A673 (cell line): ENCODE measurements around the gene ABHD16A. TPM values are rescaled to one million over a fixed set of nuclear protein-coding genes. Genes with fewer than 3 reads are reported as not detected.

Experiments
- BruUV-seq: library from RNA; stranded (reverse); fragments of 400-500 nt; replicated peaks from 2 replicates; lab custom pipeline; 2021; lab: Mats Ljungman, UMichigan
- CTCF ChIA-PET: fragments of 300-600 bp; sonication (Branson Sonifier 250); formaldehyde crosslinking; loops from one replicate; lab custom pipeline; 2022; ENCODE audit warnings: antibody characterized with exemption; lab: Charles Lee
- POLR2A ChIA-PET: fragments of 300-600 bp; sonication (Branson Sonifier 250); formaldehyde crosslinking; loops from one replicate; lab custom pipeline; 2022; ENCODE audit warnings: antibody characterized with exemption; ENCODE audit not compliant: low non-redundant PET; lab: Charles Lee
- DNase-seq: peaks from one replicate; pipeline ENCODE4 v3.0.0-alpha.2; 2015; ENCODE audit warnings: low spot score
- H3K27ac ChIP-seq: fragments of 200-600 bp; sonication (generic); 2 replicates; pipeline ENCODE4 v1.5.1; 2016; ENCODE audit warnings: mixed run types, low read depth, mild to moderate bottlenecking, mixed read lengths, antibody characterized with exemption, low read length; ENCODE audit not compliant: poor library complexity, severe bottlenecking
- H3K27me3 ChIP-seq: fragments of 200-600 bp; sonication (generic); replicated peaks from 2 replicates; pipeline ENCODE4 v1.6.1; 2017; ENCODE audit warnings: mixed run types, low read depth, mild to moderate bottlenecking, mixed read lengths, antibody characterized with exemption, low read length; ENCODE audit not compliant: insufficient read depth, poor library complexity
- H3K36me3 ChIP-seq: fragments of 200-600 bp; sonication (generic); 2 replicates; pipeline ENCODE4 v1.6.1; 2016; ENCODE audit warnings: mixed run types, mild to moderate bottlenecking, mixed read lengths, antibody characterized with exemption, low read length; ENCODE audit not compliant: insufficient read depth, poor library complexity, severe bottlenecking
- H3K4me1 ChIP-seq: fragments of 200-600 bp; sonication (generic); 2 replicates; pipeline ENCODE4 v1.6.1; 2017; ENCODE audit warnings: mixed run types, mild to moderate bottlenecking, mixed read lengths, antibody characterized with exemption, low read length; ENCODE audit not compliant: insufficient read depth, poor library complexity, severe bottlenecking
- H3K4me3 ChIP-seq: fragments of 200-600 bp; sonication (generic); 2 replicates; pipeline ENCODE4 v1.5.1; 2016; ENCODE audit warnings: low read depth, mixed run types, mild to moderate bottlenecking, mixed read lengths, low read length; ENCODE audit not compliant: poor library complexity, severe bottlenecking
- H3K9me3 ChIP-seq: fragments of 200-600 bp; sonication (generic); 2 replicates; pipeline ENCODE4 v1.6.1; 2016; ENCODE audit warnings: mixed run types, low read depth, mild to moderate bottlenecking, mixed read lengths, antibody characterized with exemption, low read length; ENCODE audit not compliant: poor library complexity, severe bottlenecking
- EZH2 ChIP-seq: fragments of 200-600 bp; sonication (generic); IDR thresholded peaks from 2 replicates; pipeline ENCODE4 v1.6.1; 2017; ENCODE audit warnings: borderline replicate concordance, low read depth, mild to moderate bottlenecking, mixed read lengths, antibody characterized with exemption, low read length; ENCODE audit not compliant: poor library complexity, severe bottlenecking
- intact Hi-C: fragments of 100-400 bp; cut with micrococcal nuclease; formaldehyde crosslinking; loops from one replicate; pipeline ENCODE4 v1.10.0; 2022; ENCODE audit not compliant: unreplicated experiment
- total RNA-seq: library from RNA; stranded (reverse); gene quantifications from 2 replicates; pipeline ENCODE4 v1.2.3, GENCODE V29; 2021
- TF ChIP-seq, protein P1 (sequence below): fragments of 300-800, 200-600 bp; sonication (generic); conservative IDR thresholded peaks from 2 replicates; pipeline ENCODE4 v1.5.1; 2017; ENCODE audit warnings: low read depth, mild to moderate bottlenecking, antibody characterized with exemption, low read length, moderate library complexity, mixed read lengths

ABHD16A gene
- total RNA-seq, 1 experiment from 2014 or later: 45.6 TPM

DNA sequence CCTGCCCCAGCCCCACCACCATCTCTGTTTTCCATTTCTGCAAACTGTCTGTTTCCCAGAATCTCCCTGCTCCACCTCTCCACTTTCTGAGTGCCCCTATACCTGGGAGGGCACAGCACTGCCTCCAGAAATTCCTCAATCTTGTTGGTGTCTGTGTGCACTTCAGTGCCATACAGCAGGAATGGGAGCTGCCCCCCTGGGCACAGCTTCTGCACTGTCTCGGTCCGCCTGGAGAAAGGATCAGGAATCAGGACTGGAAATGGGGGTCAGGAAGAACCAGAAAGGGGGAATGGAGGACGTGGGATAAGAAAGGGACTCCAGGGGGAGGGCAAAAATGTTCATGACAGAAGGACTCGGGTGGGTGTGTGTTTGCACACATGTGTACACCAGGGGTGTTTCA, 30.6 kb upstream of the ABHD16A start:
- H3K4me1 ChIP-seq: peaks cover 39% of the 10 kb centered on the region
- H3K36me3 ChIP-seq: peaks cover 36% of the 10 kb centered on the region
- DNase-seq: no peak
- ChIA-PET POLR2A (no interaction called here), CTCF (interaction anchor here (0.5 kb wide), 1 partner anchor 102 kb away, joined by 11 read pairs; no protein-coding TSS in a partner anchor)
- intact Hi-C loops: loop anchor here (10.0 kb wide), 1 partner anchor 189 kb away; the partner anchor contains the start of genes ATP6V1G2, DDX39B and NFKBIL1
- H3K9me3 ChIP-seq: no peaks in the 10 kb centered on the region
- H3K27me3 ChIP-seq: no peaks in the 10 kb centered on the region
- no TSS peak for BruUV-seq
- TF ChIP-seq, protein P1, sequence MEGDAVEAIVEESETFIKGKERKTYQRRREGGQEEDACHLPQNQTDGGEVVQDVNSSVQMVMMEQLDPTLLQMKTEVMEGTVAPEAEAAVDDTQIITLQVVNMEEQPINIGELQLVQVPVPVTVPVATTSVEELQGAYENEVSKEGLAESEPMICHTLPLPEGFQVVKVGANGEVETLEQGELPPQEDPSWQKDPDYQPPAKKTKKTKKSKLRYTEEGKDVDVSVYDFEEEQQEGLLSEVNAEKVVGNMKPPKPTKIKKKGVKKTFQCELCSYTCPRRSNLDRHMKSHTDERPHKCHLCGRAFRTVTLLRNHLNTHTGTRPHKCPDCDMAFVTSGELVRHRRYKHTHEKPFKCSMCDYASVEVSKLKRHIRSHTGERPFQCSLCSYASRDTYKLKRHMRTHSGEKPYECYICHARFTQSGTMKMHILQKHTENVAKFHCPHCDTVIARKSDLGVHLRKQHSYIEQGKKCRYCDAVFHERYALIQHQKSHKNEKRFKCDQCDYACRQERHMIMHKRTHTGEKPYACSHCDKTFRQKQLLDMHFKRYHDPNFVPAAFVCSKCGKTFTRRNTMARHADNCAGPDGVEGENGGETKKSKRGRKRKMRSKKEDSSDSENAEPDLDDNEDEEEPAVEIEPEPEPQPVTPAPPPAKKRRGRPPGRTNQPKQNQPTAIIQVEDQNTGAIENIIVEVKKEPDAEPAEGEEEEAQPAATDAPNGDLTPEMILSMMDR: no peak
- no peak for TF ChIP-seq EZH2
- peak overlapping the region; percentile 95 for H3K27ac ChIP-seq
- peak overlapping the region; percentile 77 for H3K4me3 ChIP-seq

DNA sequence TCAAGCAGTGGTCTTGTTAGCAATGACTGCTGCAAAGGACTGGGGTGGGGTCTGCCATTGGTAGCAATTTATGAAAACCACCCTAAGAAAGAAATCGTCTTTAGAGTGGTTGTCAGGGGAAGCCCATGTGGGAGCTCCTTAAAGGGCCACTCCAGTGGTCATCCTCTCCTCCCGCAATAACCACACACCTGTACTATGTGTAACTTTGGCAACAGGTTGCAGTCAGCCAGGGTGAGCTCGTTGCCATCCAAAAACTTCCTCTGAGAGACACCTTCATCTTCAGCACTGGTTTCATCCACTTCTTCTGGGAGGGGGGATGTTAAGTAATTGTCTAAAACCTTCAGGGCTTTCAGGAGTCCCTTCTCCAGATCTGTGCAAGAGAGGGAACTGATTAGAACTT, 28.9 kb upstream of the ABHD16A start:
- H3K36me3 ChIP-seq: peaks cover 51% of the 10 kb centered on the region
- DNase-seq: no peak
- H3K4me3 ChIP-seq: no peak overlapping the region
- no peaks in the 10 kb centered on the region for H3K9me3 ChIP-seq
- intact Hi-C loops: loop anchor here (10.0 kb wide), 1 partner anchor 187 kb away; the partner anchor contains the start of genes ATP6V1G2, DDX39B and NFKBIL1
- H3K4me1 ChIP-seq: peaks cover 24% of the 10 kb centered on the region
- POLR2A ChIA-PET: no interaction called here
- CTCF ChIA-PET: no interaction called here
- no peaks in the 10 kb centered on the region for H3K27me3 ChIP-seq
- TF ChIP-seq, protein P1: no peak
- no peak for TF ChIP-seq EZH2
- H3K27ac ChIP-seq: no peak overlapping the region
- no TSS peak for BruUV-seq

DNA sequence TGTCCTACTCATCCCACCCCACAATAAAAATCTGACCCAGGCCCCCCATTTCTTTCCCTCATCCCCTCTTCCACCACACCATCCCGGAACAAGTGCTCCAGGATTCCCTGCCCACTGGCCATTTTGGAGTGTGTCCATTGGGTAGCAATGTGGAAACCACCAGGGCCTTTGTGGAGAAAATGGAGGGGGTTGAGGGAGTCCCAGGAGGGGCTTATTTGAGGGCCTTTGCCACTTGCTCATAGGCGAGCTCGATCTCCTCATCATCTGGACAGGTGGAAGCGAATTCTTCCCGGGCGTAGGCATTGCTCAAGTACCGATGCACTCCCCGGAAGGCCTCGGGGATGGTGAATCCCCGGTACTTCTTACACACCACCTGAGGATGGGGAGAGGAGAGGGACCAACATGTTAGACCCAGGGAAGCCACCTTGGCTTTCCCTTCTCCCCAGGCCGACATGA, 27.5 kb upstream of the ABHD16A start:
- POLR2A ChIA-PET: interaction anchor here (1.0 to 1.2 kb wide), 2 partner anchors 9 to 97 kb away, joined by 4 to 8 read pairs; partner anchors contain the start of genes HSPA1B and MSH5
- H3K27ac ChIP-seq: no peak overlapping the region
- intact Hi-C loops: loop anchor here (10.0 kb wide), 1 partner anchor 186 kb away; the partner anchor contains the start of genes ATP6V1G2, DDX39B and NFKBIL1
- no peak for TF ChIP-seq EZH2
- TF ChIP-seq, protein P1: no peak
- no peak for DNase-seq
- CTCF ChIA-PET: interaction anchor here (0.6 to 1.6 kb wide), 2 partner anchors 25 to 100 kb away, joined by 6 to 14 read pairs; no protein-coding TSS in a partner anchor
- peaks cover 19% of the 10 kb centered on the region for H3K4me1 ChIP-seq
- BruUV-seq: no TSS peak
- peak overlapping the region; percentile 76 for H3K4me3 ChIP-seq
- H3K27me3 ChIP-seq: no peaks in the 10 kb centered on the region
- no peaks in the 10 kb centered on the region for H3K9me3 ChIP-seq
- peaks cover 54% of the 10 kb centered on the region for H3K36me3 ChIP-seq
